ENCODE results near the gene YES1. TPM values are rescaled to one million over a fixed set of nuclear protein-coding genes. Genes with fewer than 3 reads are reported as not detected.

Gene YES1
- total RNA-seq, 4 donors from 2014 or later = 49.4 to 128 (median 96.0) TPM

DNA sequence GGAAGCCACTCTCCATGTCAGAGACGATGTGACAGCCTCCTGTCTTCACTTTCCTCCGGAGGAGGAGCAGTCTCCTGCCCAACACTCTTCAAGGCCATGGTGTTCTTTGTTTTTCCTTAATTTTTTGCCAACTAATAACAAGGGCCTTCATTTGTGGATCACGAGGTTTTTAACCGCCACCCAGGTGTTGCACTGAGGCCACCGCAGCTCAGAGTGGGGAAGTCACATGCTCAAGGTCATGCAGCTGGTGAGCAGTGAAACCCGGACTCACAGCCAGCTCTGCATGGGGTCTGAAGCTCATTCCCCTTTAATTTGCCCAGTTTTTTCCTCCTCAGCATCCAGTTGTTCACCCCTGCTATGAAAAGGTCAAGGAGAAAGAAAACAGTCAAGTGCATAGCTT, 119.2 kb downstream of the YES1 start:
- DNase-seq = no peak
- intact Hi-C loops (cut with DNase I; ENCODE audit: low total_unique reads) = no loop called here
- Histone ChIP-seq H3K4me1 (peaks cover 0 to 5% (median 0%) of the 10 kb centered on the region in 4 donors), H3K27ac (no peak overlapping the region), H3K9me3 (no peaks in the 10 kb centered on the region), H3K27me3 (no peaks in the 10 kb centered on the region), H3K36me3 (peaks cover 0 to 14% (median 0%) of the 10 kb centered on the region in 4 donors), H3K4me3 (no peak overlapping the region)
- no peak for TF ChIP-seq POLR2A (IDR thresholded peaks at IDR 0.05)
- WGBS, 2 donors (ENCODE audit: low coverage in 1 of 2) = 82 to 90% methylated on average over 4 to 6 of the region's 6 CpGs
- in situ Hi-C loops (cut with MboI; ENCODE audit: low pct_ligation_motif_present in 1 of 4, low pct_unique_long_range_greater_than_20kb in 1 of 4, low sequenced_read_pairs in 3 of 4) = no loop called here

DNA sequence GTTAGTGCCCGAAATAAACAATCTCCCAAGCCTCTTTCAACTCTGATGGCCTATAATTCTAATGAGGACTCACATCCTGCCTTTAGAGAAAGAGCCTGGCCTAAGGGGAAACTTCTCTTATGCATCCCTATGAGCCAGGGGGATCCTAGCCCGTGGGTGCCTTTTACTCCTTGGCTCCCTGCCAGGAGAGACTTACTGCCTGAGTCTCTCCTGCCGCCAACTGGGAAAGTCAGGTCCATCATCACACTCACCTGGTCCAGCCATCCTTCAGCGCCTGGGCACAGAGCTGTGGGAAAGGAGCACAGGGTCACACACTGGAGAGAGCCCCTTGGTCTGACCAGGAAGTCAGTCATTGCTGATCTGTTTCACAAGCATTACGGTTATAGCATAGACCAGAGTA, 123.7 kb downstream of the YES1 start:
- H3K27ac ChIP-seq = no peak overlapping the region
- in situ Hi-C loops (cut with MboI; ENCODE audit: low pct_ligation_motif_present in 1 of 4, low pct_unique_long_range_greater_than_20kb in 1 of 4, low sequenced_read_pairs in 3 of 4) (no loop called here), intact Hi-C loops (cut with DNase I; ENCODE audit: low total_unique reads) (no loop called here)
- no peaks in the 10 kb centered on the region for H3K9me3 ChIP-seq
- TF ChIP-seq EP300 (IDR thresholded peaks at IDR 0.05; ENCODE audit: low read depth) = no peak
- TF ChIP-seq POLR2A (IDR thresholded peaks at IDR 0.05) = no peak
- no peak for TF ChIP-seq POLR2AphosphoS5 (IDR thresholded peaks at IDR 0.05)
- no peaks in the 10 kb centered on the region for H3K4me1 ChIP-seq
- H3K4me3 ChIP-seq = no peak overlapping the region
- H3K27me3 ChIP-seq = no peaks in the 10 kb centered on the region
- H3K36me3 ChIP-seq = peaks cover 0 to 15% (median 0%) of the 10 kb centered on the region in 4 donors
- 87 to 89% methylated on average over 3 to 5 of the region's 5 CpGs for WGBS, 2 donors (ENCODE audit: low coverage in 1 of 2)
- DNase-seq = no peak

DNA sequence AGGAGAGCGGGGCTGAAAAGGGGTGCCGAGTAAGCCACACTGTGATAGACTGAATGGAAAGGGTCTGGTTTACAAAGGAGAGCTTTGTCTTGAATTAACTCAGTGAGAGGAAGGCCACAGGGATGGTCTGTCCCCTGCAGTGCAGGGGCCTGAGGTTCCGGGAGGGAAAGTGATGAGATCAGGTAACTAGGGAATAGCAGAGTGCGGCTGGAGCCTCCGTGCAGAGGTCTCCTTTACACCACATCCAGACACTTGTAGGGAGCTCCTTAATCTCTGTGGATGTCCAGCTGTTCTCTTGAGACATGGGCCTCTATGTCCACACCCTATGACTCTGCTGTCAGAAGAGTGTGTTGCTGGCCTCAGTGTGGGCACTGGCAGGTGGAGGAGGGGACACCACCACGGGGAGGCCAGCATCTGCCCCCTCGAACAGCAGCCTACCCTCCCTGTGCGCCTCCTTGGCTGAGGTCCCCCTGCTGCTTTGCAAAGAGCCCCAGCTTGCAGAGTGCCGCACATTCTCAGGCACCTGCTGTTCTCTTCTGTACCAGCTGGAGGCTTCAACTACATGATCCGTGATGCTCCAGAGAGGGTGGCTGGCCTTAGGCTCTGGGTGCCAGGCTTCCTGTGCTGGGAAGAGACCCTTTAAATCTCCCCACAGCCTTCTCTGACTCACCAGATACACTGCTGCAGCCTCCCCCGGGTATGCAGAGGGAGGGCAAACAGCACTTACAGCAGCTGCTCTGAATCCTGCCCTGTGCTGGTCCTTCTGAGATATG, 125.5 kb downstream of the YES1 start:
- intact Hi-C loops (cut with DNase I; ENCODE audit: low total_unique reads) (no loop called here), in situ Hi-C loops (cut with MboI; ENCODE audit: low pct_ligation_motif_present in 1 of 4, low pct_unique_long_range_greater_than_20kb in 1 of 4, low sequenced_read_pairs in 3 of 4) (no loop called here)
- no peak overlapping the region for H3K27ac ChIP-seq
- no peak for TF ChIP-seq POLR2AphosphoS5 (IDR thresholded peaks at IDR 0.05)
- no peaks in the 10 kb centered on the region for H3K4me1 ChIP-seq
- H3K4me3 ChIP-seq = no peak overlapping the region
- H3K36me3 ChIP-seq = peaks cover 0 to 14% (median 0%) of the 10 kb centered on the region in 4 donors
- no peak for DNase-seq
- WGBS, 2 donors (ENCODE audit: low coverage in 1 of 2) = 83 to 90% methylated on average over 2 to 11 of the region's 11 CpGs
- H3K9me3 ChIP-seq = no peaks in the 10 kb centered on the region
- no peaks in the 10 kb centered on the region for H3K27me3 ChIP-seq

DNA sequence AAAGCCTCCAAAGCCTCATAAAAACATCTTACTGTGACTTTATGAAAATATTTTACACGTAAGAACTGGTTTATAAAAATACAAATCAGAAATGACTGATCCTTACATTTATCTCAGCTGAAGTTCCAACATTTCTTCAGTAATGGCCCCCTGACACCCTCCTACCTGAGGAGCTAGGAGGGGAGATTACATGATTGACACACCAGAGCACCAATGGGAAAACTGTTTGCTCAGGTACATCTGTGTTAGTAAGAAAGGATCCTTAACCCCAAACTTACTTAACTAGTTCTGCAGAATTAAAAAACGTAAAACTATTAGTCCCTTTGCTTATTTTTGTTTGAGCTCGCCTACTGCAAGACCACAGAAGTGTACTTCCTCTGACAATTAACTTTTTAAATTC, 126.6 kb downstream of the YES1 start:
- TF ChIP-seq POLR2AphosphoS5 (IDR thresholded peaks at IDR 0.05) = no peak
- TF ChIP-seq EP300 (IDR thresholded peaks at IDR 0.05; ENCODE audit: low read depth) = no peak
- TF ChIP-seq POLR2A (IDR thresholded peaks at IDR 0.05) = no peak
- TF ChIP-seq, protein P1, sequence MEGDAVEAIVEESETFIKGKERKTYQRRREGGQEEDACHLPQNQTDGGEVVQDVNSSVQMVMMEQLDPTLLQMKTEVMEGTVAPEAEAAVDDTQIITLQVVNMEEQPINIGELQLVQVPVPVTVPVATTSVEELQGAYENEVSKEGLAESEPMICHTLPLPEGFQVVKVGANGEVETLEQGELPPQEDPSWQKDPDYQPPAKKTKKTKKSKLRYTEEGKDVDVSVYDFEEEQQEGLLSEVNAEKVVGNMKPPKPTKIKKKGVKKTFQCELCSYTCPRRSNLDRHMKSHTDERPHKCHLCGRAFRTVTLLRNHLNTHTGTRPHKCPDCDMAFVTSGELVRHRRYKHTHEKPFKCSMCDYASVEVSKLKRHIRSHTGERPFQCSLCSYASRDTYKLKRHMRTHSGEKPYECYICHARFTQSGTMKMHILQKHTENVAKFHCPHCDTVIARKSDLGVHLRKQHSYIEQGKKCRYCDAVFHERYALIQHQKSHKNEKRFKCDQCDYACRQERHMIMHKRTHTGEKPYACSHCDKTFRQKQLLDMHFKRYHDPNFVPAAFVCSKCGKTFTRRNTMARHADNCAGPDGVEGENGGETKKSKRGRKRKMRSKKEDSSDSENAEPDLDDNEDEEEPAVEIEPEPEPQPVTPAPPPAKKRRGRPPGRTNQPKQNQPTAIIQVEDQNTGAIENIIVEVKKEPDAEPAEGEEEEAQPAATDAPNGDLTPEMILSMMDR (IDR thresholded peaks at IDR 0.05) = no peak
- no peaks in the 10 kb centered on the region for H3K4me1 ChIP-seq
- 86 to 92% methylated on average over 3 of the region's 3 CpGs for WGBS, 2 donors (ENCODE audit: low coverage in 1 of 2)
- in situ Hi-C loops (cut with MboI; ENCODE audit: low pct_ligation_motif_present in 1 of 4, low pct_unique_long_range_greater_than_20kb in 1 of 4, low sequenced_read_pairs in 3 of 4) (no loop called here), intact Hi-C loops (cut with DNase I; ENCODE audit: low total_unique reads) (no loop called here)
- no peak for DNase-seq
- no peak overlapping the region for H3K4me3 ChIP-seq
- H3K27me3 ChIP-seq = no peaks in the 10 kb centered on the region
- peaks cover 0 to 15% (median 2%) of the 10 kb centered on the region in 4 donors for H3K36me3 ChIP-seq
- no peak overlapping the region for H3K27ac ChIP-seq
- no peaks in the 10 kb centered on the region for H3K9me3 ChIP-seq

DNA sequence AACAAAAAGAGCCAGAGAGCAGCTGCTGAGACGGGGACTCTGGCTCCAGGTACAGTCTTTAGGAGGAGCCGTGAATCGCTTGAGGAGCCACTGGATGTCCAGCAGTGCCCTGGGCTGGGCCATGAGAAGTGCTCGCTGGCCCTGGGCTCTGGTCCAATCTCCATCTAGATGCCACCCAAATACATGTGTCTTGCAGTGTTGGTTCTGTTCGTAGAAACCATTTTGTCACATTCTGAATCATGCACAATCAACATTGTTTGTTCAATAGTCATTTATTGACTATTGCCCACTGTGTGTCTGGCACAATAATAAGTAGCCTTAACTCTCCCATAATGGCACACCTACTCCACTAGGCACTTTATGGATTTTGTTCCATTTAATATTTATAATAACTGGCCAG, 128.5 kb downstream of the YES1 start:
- Histone ChIP-seq H3K4me1 (no peaks in the 10 kb centered on the region), H3K36me3 (peaks cover 0 to 15% (median 2%) of the 10 kb centered on the region in 4 donors), H3K9me3 (no peaks in the 10 kb centered on the region), H3K27ac (no peak overlapping the region), H3K27me3 (no peaks in the 10 kb centered on the region), H3K4me3 (no peak overlapping the region)
- no peak for DNase-seq
- in situ Hi-C loops (cut with MboI; ENCODE audit: low pct_ligation_motif_present in 1 of 4, low pct_unique_long_range_greater_than_20kb in 1 of 4, low sequenced_read_pairs in 3 of 4) = no loop called here
- 94% methylated on average over 5 of the region's 5 CpGs; no CpG with 5 or more reads in 1 of the 2 donors for WGBS, 2 donors (ENCODE audit: low coverage in 1 of 2)
- intact Hi-C loops (cut with DNase I; ENCODE audit: low total_unique reads) = no loop called here
- TF ChIP-seq POLR2AphosphoS5 (IDR thresholded peaks at IDR 0.05) (no peak), EP300 (IDR thresholded peaks at IDR 0.05; ENCODE audit: low read depth) (no peak), POLR2A (IDR thresholded peaks at IDR 0.05) (no peak)
- TF ChIP-seq, protein P1 (IDR thresholded peaks at IDR 0.05) = no peak

Data from transverse colon (tissue), 4 donors.